Measurements from ENCODE around the gene TMOD1.

Gene TMOD1

DNA sequence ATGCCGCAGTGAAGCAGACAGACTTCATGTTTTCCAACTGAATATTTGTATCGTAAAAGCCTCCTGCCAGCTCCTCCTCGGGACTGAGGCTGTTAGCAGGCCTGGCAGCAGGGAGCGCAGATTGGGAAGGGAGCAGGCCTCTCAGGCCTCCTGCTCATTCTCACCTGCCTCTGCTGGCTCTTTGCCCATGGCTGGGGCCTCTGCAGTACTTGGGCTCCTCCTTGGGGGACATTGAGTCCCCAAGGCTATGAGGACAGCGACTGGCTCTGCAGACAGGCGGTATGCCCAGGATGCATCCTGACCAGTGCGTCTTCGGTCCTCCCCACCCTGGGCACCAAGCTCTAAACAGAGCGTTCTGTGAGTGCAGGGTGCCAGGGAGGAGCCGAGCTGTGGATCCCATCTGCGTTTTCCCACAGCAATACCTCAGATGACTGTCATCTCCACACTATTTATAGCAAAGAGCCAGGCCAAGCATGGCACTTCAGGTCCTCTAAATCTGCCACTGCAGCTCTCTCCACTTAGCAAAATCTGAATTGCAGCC lies 93.0 kb downstream of the TMOD1 start:
- Histone ChIP-seq H3K23ac (ENCODE audit: low read length in 2 of 2) (no peak overlapping the region), H2BK5ac (ENCODE audit: low read depth, low read length, poor library complexity, severe bottlenecking) (no peak overlapping the region), H3K4me3 (ENCODE audit: insufficient read depth in 1 of 2, low read depth in 1 of 2, low read length in 2 of 2) (no peak overlapping the region), H3K4me2 (ENCODE audit: low read length, poor library complexity, severe bottlenecking) (no peak overlapping the region), H3K4ac (ENCODE audit: low read depth in 1 of 2, low read length in 2 of 2) (no peak overlapping the region), H3K27ac (ENCODE audit: low read length, poor library complexity, severe bottlenecking) (no peak overlapping the region), H3K14ac (ENCODE audit: low read length in 2 of 2) (no peak overlapping the region), H2BK120ac (ENCODE audit: low read depth, low read length) (no peak overlapping the region), H4K91ac (ENCODE audit: low read length) (no peak overlapping the region), H3K9ac (ENCODE audit: low read length) (no peak overlapping the region), H2BK15ac (ENCODE audit: low read depth, poor library complexity, severe bottlenecking) (peak overlapping the region; percentile 9), H2AK5ac (ENCODE audit: low read length, severe bottlenecking) (no peak overlapping the region), H3K27me3 (ENCODE audit: control insufficient read depth in 1 of 2, insufficient read depth in 1 of 2, low read length in 2 of 2) (peaks cover 3 to 4% of the 10 kb centered on the region in 2 experiments), H4K8ac (ENCODE audit: low read length) (no peak overlapping the region), H2AFZ (ENCODE audit: low read depth, low read length) (no peak overlapping the region), H3K36me3 (ENCODE audit: control insufficient read depth in 1 of 2, insufficient read depth in 2 of 2, low read depth in 1 of 2, low read length in 2 of 2) (peaks cover 1 to 3% of the 10 kb centered on the region in 2 experiments), H3K79me1 (replicated peaks; ENCODE audit: low read length, poor library complexity, severe bottlenecking) (no peaks in the 10 kb centered on the region), H3K4me1 (ENCODE audit: control insufficient read depth, insufficient read depth, low read depth, low read length) (no peaks in the 10 kb centered on the region), H2BK12ac (ENCODE audit: low read length in 2 of 2) (no peak overlapping the region), H3K9me3 (ENCODE audit: control insufficient read depth, low read length) (no peaks in the 10 kb centered on the region), H3K18ac (ENCODE audit: low read depth in 1 of 2, low read length in 2 of 2) (no peak overlapping the region)
- DNase-seq = no peak
- 89% methylated on average over 11 of the region's 11 CpGs for WGBS

DNA sequence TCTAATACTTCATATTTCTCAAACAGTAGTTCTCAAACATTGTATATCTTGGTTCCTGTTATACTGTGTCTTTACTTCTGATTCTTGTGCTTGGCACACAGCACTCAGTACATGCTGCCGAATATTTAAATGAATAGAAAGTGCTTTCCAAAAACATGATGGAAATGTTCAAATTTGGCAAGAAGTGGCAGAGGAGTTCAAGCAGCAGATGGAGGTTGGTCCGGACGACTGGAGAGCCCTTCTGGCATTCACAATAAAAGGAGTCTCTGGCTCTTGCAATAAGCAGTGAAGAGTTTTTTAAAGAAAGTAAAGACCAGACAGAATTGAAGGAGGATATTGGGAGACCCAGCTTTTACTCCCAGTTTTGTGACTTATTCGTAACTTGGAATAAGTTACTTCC lies 95.4 kb downstream of the TMOD1 start:
- no peak overlapping the region for H3K4ac ChIP-seq (ENCODE audit: low read depth in 1 of 2, low read length in 2 of 2)
- H3K27me3 ChIP-seq (ENCODE audit: control insufficient read depth in 1 of 2, insufficient read depth in 1 of 2, low read length in 2 of 2) = peaks cover 3 to 4% of the 10 kb centered on the region in 2 experiments
- no peak overlapping the region for H3K4me3 ChIP-seq (ENCODE audit: insufficient read depth in 1 of 2, low read depth in 1 of 2, low read length in 2 of 2)
- no peak overlapping the region for H3K27ac ChIP-seq (ENCODE audit: low read length, poor library complexity, severe bottlenecking)
- H2AK5ac ChIP-seq (ENCODE audit: low read length, severe bottlenecking) = no peak overlapping the region
- peaks cover 12 to 27% of the 10 kb centered on the region in 2 experiments for H3K36me3 ChIP-seq (ENCODE audit: control insufficient read depth in 1 of 2, insufficient read depth in 2 of 2, low read depth in 1 of 2, low read length in 2 of 2)
- H4K91ac ChIP-seq (ENCODE audit: low read length) = no peak overlapping the region
- 95% methylated on average over 4 of the region's 4 CpGs for WGBS
- H3K9ac ChIP-seq (ENCODE audit: low read length) = no peak overlapping the region
- H3K14ac ChIP-seq (ENCODE audit: low read length in 2 of 2) = no peak overlapping the region
- no peak overlapping the region for H2BK15ac ChIP-seq (ENCODE audit: low read depth, poor library complexity, severe bottlenecking)
- H3K18ac ChIP-seq (ENCODE audit: low read depth in 1 of 2, low read length in 2 of 2) = no peak overlapping the region
- H3K79me1 ChIP-seq (replicated peaks; ENCODE audit: low read length, poor library complexity, severe bottlenecking) = no peaks in the 10 kb centered on the region
- no peaks in the 10 kb centered on the region for H3K4me1 ChIP-seq (ENCODE audit: control insufficient read depth, insufficient read depth, low read depth, low read length)
- no peak overlapping the region for H3K23ac ChIP-seq (ENCODE audit: low read length in 2 of 2)
- no peaks in the 10 kb centered on the region for H3K9me3 ChIP-seq (ENCODE audit: control insufficient read depth, low read length)
- no peak overlapping the region for H2BK12ac ChIP-seq (ENCODE audit: low read length in 2 of 2)
- no peak overlapping the region for H2BK5ac ChIP-seq (ENCODE audit: low read depth, low read length, poor library complexity, severe bottlenecking)
- H4K8ac ChIP-seq (ENCODE audit: low read length) = no peak overlapping the region
- no peak overlapping the region for H2AFZ ChIP-seq (ENCODE audit: low read depth, low read length)
- DNase-seq = no peak
- no peak overlapping the region for H2BK120ac ChIP-seq (ENCODE audit: low read depth, low read length)
- H3K4me2 ChIP-seq (ENCODE audit: low read length, poor library complexity, severe bottlenecking) = no peak overlapping the region

DNA sequence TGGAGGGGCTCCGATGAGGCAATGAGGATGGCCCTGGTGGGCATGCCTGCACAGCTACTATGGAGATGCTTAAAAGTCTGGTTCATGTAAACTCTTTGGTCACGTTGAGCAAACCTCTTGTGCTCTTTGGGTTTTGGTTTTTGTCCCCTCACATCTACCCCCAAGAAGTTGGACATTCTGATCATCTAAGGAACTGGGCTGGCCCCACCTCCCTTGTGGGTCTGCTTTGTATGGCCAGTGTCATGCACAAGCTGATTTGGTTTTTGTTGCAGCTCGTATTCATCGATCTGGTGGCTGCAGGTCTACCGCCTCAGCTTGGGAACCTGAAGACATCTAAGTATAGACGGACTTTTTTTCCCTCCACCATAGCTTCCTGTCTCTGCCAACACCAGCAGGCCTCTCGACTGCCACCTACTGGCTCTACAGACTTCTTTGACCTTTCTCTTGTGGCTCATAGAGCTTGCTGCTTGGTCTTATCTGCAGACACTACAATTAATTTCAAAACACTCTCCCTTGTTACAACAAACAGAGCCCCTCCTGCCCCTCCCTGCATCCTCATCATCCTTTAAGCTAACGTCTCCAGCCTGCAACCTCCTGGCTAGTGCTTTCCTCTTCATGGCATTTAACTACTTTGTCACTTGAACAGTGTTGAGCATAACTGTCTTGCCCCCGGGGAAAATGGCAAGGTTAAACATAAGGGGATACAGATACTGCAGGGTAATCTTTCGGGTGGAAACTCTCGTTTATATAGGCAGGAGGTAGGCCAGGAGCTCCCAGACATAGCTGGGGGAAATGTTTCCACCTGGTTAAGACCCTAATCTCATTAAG lies 97.2 kb downstream of the TMOD1 start:
- no peak overlapping the region for H4K91ac ChIP-seq (ENCODE audit: low read length)
- H2AK5ac ChIP-seq (ENCODE audit: low read length, severe bottlenecking) = no peak overlapping the region
- H2BK15ac ChIP-seq (ENCODE audit: low read depth, poor library complexity, severe bottlenecking) = no peak overlapping the region
- H2BK5ac ChIP-seq (ENCODE audit: low read depth, low read length, poor library complexity, severe bottlenecking) = no peak overlapping the region
- H3K23ac ChIP-seq (ENCODE audit: low read length in 2 of 2) = no peak overlapping the region
- H3K27me3 ChIP-seq (ENCODE audit: control insufficient read depth in 1 of 2, insufficient read depth in 1 of 2, low read length in 2 of 2) = peaks cover 0 to 2% of the 10 kb centered on the region in 2 experiments
- no peak overlapping the region for H3K4me3 ChIP-seq (ENCODE audit: insufficient read depth in 1 of 2, low read depth in 1 of 2, low read length in 2 of 2)
- H3K79me1 ChIP-seq (replicated peaks; ENCODE audit: low read length, poor library complexity, severe bottlenecking) = no peaks in the 10 kb centered on the region
- peak; percentile 81 for DNase-seq
- no peak overlapping the region for H4K8ac ChIP-seq (ENCODE audit: low read length)
- WGBS = 31% methylated on average over 11 of the region's 11 CpGs
- no peak overlapping the region for H2BK12ac ChIP-seq (ENCODE audit: low read length in 2 of 2)
- no peak overlapping the region for H3K9ac ChIP-seq (ENCODE audit: low read length)
- no peak overlapping the region for H3K18ac ChIP-seq (ENCODE audit: low read depth in 1 of 2, low read length in 2 of 2)
- H3K4me1 ChIP-seq (ENCODE audit: control insufficient read depth, insufficient read depth, low read depth, low read length) = no peaks in the 10 kb centered on the region
- H3K4me2 ChIP-seq (ENCODE audit: low read length, poor library complexity, severe bottlenecking) = no peak overlapping the region
- H3K27ac ChIP-seq (ENCODE audit: low read length, poor library complexity, severe bottlenecking) = no peak overlapping the region
- H3K4ac ChIP-seq (ENCODE audit: low read depth in 1 of 2, low read length in 2 of 2) = no peak overlapping the region
- no peak overlapping the region for H2BK120ac ChIP-seq (ENCODE audit: low read depth, low read length)
- H2AFZ ChIP-seq (ENCODE audit: low read depth, low read length) = no peak overlapping the region
- H3K14ac ChIP-seq (ENCODE audit: low read length in 2 of 2) = no peak overlapping the region
- peaks cover 24 to 45% of the 10 kb centered on the region in 2 experiments for H3K36me3 ChIP-seq (ENCODE audit: control insufficient read depth in 1 of 2, insufficient read depth in 2 of 2, low read depth in 1 of 2, low read length in 2 of 2)
- no peaks in the 10 kb centered on the region for H3K9me3 ChIP-seq (ENCODE audit: control insufficient read depth, low read length)

DNA sequence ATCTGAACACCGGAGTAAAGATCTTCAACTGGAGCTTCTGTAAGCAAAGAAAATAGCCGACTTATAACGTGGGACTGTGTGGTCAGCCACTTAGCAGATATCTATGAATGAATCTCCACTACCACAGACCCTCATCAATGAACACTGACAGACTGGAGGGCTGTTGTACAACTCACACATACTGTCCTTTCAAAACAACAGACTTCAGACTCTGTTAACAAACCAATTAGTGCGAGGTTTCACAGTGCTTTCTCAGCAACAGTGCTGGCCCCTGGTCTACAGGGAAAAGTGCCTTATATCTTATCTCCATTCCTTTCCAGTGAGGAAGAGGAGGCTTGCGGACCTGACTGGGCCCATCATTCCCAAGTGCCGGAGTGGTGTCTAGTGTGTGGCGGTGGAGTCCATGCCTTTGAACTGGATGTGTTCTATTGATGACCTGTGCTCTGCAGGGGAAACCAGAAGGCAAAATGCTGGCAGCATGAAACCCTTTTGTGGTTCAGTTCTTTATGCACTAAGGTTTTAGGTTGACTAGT lies 97.9 kb downstream of the TMOD1 start:
- Histone ChIP-seq H2BK12ac (ENCODE audit: low read length in 2 of 2) (no peak overlapping the region), H3K4ac (ENCODE audit: low read depth in 1 of 2, low read length in 2 of 2) (no peak overlapping the region), H2BK15ac (ENCODE audit: low read depth, poor library complexity, severe bottlenecking) (no peak overlapping the region), H2AFZ (ENCODE audit: low read depth, low read length) (no peak overlapping the region), H3K9me3 (ENCODE audit: control insufficient read depth, low read length) (no peaks in the 10 kb centered on the region), H3K9ac (ENCODE audit: low read length) (no peak overlapping the region), H3K36me3 (ENCODE audit: control insufficient read depth in 1 of 2, insufficient read depth in 2 of 2, low read depth in 1 of 2, low read length in 2 of 2) (peaks cover 26 to 51% of the 10 kb centered on the region in 2 experiments), H3K4me1 (ENCODE audit: control insufficient read depth, insufficient read depth, low read depth, low read length) (no peaks in the 10 kb centered on the region), H3K79me1 (replicated peaks; ENCODE audit: low read length, poor library complexity, severe bottlenecking) (no peaks in the 10 kb centered on the region), H4K91ac (ENCODE audit: low read length) (no peak overlapping the region), H3K27me3 (ENCODE audit: control insufficient read depth in 1 of 2, insufficient read depth in 1 of 2, low read length in 2 of 2) (no peaks in the 10 kb centered on the region), H3K23ac (ENCODE audit: low read length in 2 of 2) (no peak overlapping the region), H3K4me3 (ENCODE audit: insufficient read depth in 1 of 2, low read depth in 1 of 2, low read length in 2 of 2) (no peak overlapping the region), H2BK120ac (ENCODE audit: low read depth, low read length) (no peak overlapping the region), H2AK5ac (ENCODE audit: low read length, severe bottlenecking) (no peak overlapping the region), H4K8ac (ENCODE audit: low read length) (no peak overlapping the region), H2BK5ac (ENCODE audit: low read depth, low read length, poor library complexity, severe bottlenecking) (no peak overlapping the region), H3K18ac (ENCODE audit: low read depth in 1 of 2, low read length in 2 of 2) (no peak overlapping the region), H3K14ac (ENCODE audit: low read length in 2 of 2) (no peak overlapping the region), H3K4me2 (ENCODE audit: low read length, poor library complexity, severe bottlenecking) (no peak overlapping the region), H3K27ac (ENCODE audit: low read length, poor library complexity, severe bottlenecking) (no peak overlapping the region)
- no peak for DNase-seq
- 70% methylated on average over 7 of the region's 7 CpGs for WGBS

Measured in mesenchymal stem cell (in vitro differentiated cells and primary cell).